Aorta (tissue), 5 donors: ENCODE data around the gene THSD7B. TPM values are rescaled to one million over a fixed set of nuclear protein-coding genes. Genes with fewer than 3 reads are reported as not detected.

Source experiments
- ATAC-seq: fragments of 200-7000 bp; cut with Tn5 transposase; one replicate; pipeline ENCODE4 v1.9.1; 2022; ENCODE audit warnings: moderate library complexity; ENCODE audit not compliant: low FRiP score
- DNase-seq, 2 donors: peaks; one replicate each; pipeline ENCODE4 v3.0.0-alpha.2; 2020
- H3K27ac ChIP-seq, 2 donors: one replicate each; pipeline ENCODE4 v1.5.1; 2013; ENCODE audit warnings: low read length in 2 of 2, mild to moderate bottlenecking in 2 of 2, moderate library complexity in 2 of 2, control low read depth in 1 of 2, inconsistent platforms in 1 of 2, low read depth in 1 of 2
- H3K27me3 ChIP-seq, 2 donors: one replicate each; pipeline ENCODE4 v1.6.1; 2013; ENCODE audit warnings: control low read depth in 1 of 2, low read length in 1 of 2, mild to moderate bottlenecking in 1 of 2, moderate library complexity in 1 of 2; ENCODE audit not compliant: insufficient read depth in 2 of 2, control insufficient read depth in 1 of 2
- H3K36me3 ChIP-seq, 2 donors: one replicate each; pipeline ENCODE4 v1.6.1; 2013; ENCODE audit warnings: control low read depth in 1 of 2, low read length in 1 of 2, mild to moderate bottlenecking in 1 of 2; ENCODE audit not compliant: insufficient read depth in 2 of 2, control insufficient read depth in 1 of 2
- H3K4me1 ChIP-seq, 2 donors: one replicate each; pipeline ENCODE4 v1.6.1; 2013; ENCODE audit warnings: low read length in 2 of 2, control low read depth in 1 of 2, mild to moderate bottlenecking in 1 of 2, moderate library complexity in 1 of 2; ENCODE audit not compliant: insufficient read depth in 2 of 2, control insufficient read depth in 1 of 2
- H3K4me3 ChIP-seq, 2 donors: one replicate each; pipeline ENCODE4 v1.5.1; 2013; ENCODE audit warnings: low read length in 2 of 2, control low read depth in 1 of 2, mild to moderate bottlenecking in 1 of 2
- H3K9me3 ChIP-seq: one replicate; pipeline ENCODE4 v1.6.1; 2013; ENCODE audit warnings: mild to moderate bottlenecking, low read length; ENCODE audit not compliant: control insufficient read depth
- WGBS, 2 donors: extraction: QIAGEN DNeasy Blood & Tissue Kit; methylation state at CpG; one replicate each; pipeline ENCODE4 v1.1.7; 2013; 5-methylcytosine and 5-hydroxymethylcytosine counted together
- intact Hi-C, 2 donors: fragments of 100-400 bp; cut with DNase I; formaldehyde crosslinking; loops; one replicate each; pipeline versions ENCODE4 v1.14.2 to v1.15.0; 2022
- polyA plus RNA-seq, 2 donors: library from polyadenylated mRNA; stranded (reverse); fragments of 200-250 nt; gene quantifications; one replicate each; pipeline ENCODE4 v1.2.3, GENCODE V29; 2013
- total RNA-seq, 2 donors: library from RNA; stranded (reverse); fragmentation: NEBNext Ultra II Directional; extraction: Animal tissue kit (Norgen Biotek cat#: 25700); gene quantifications; one replicate each; pipeline ENCODE4 v1.2.1, GENCODE V29; 2021
- donor health status: healthy with polysubstance abuse.
- donor health status: Bipolar disorder and iron deficiency.
- donor health status: DM: no; HTN: no; CAD: no.
- donor health status: DM: no; HTN: no; CAD: no.
- donor health status: DM: yes; HTN: yes; CAD: no.

THSD7B gene
- total and polyA plus RNA-seq, 4 donors: 0.25 to 5.1 (median 1.8) TPM

DNA sequence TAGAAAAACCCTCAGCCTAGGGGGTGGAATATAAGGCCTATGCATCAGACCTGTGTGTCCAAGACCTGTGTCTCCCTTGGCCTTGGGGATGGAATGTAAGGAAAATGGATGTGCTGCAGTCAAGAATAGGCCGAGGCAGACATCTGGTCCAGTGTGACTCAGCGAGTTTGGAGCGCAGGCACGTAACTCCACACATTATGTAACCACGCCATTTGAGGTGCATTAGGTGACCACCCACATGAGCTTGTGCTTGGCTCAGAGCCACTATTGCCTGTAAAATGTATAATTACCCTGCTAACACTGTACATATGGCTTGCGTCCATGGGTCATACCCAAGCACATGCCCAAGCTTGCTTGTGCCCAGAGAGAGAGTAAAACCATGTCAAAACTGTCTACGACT is 618.0 kb downstream of the THSD7B start:
- WGBS, 2 donors: 96 to 97% methylated on average over 7 of the region's 7 CpGs
- Histone ChIP-seq H3K4me1 (no peaks in the 10 kb centered on the region), H3K27me3 (no peaks in the 10 kb centered on the region), H3K36me3 (no peaks in the 10 kb centered on the region), H3K4me3 (no peak overlapping the region), H3K27ac (no peak overlapping the region), H3K9me3 (no peaks in the 10 kb centered on the region)
- intact Hi-C loops: no loop called here
- DNase-seq (no peak), ATAC-seq (no peak)

DNA sequence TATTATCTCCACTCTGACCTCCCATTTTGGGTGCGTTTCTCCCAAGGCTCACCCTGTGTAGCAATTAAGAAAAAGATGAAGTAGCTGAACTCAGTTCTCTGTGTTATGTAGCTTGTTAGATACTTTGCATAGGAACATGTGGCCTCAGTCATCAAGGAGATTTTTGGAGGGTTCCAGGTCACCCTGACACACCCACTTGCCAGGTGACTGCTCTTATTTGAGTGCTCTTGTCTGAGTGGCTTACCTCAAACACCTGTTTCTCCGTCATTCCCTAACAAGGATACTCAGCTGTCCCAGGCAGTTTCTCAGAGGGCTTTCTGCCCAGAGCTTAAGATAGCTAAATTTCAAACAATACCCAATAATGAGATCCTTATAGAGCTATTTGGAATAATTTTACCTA is 621.7 kb downstream of the THSD7B start:
- DNase-seq: no peak
- 89 to 95% methylated on average over 2 of the region's 2 CpGs for WGBS, 2 donors
- no peak overlapping the region for H3K27ac ChIP-seq
- H3K4me1 ChIP-seq: no peaks in the 10 kb centered on the region
- no peak for ATAC-seq
- no peaks in the 10 kb centered on the region for H3K36me3 ChIP-seq
- intact Hi-C loops: no loop called here
- no peaks in the 10 kb centered on the region for H3K27me3 ChIP-seq
- no peaks in the 10 kb centered on the region for H3K9me3 ChIP-seq
- H3K4me3 ChIP-seq: no peak overlapping the region

DNA sequence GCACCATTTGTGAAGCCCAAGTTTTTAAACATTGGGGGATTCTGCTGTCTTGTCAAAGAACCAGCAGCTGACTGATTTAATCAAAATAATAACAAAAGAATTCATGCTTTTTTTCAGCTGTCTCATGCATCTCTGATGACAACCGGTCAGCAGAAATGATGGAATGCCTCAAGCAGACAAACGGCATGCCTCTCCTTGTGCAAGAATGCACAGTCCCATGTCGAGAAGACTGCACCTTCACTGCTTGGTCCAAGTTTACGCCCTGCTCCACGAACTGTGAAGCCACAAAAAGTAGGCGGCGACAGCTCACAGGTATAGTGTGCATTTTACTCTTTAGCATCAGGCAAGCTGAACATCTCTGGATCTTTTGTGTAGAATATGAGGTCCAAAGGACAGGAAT is 640.2 kb downstream of the THSD7B start:
- intact Hi-C loops: no loop called here
- ATAC-seq (no peak), DNase-seq (no peak)
- 68 to 71% methylated on average over 7 of the region's 7 CpGs for WGBS, 2 donors
- Histone ChIP-seq H3K27ac (no peak overlapping the region), H3K36me3 (no peaks in the 10 kb centered on the region), H3K4me3 (no peak overlapping the region), H3K4me1 (no peaks in the 10 kb centered on the region), H3K27me3 (no peaks in the 10 kb centered on the region), H3K9me3 (no peaks in the 10 kb centered on the region)

DNA sequence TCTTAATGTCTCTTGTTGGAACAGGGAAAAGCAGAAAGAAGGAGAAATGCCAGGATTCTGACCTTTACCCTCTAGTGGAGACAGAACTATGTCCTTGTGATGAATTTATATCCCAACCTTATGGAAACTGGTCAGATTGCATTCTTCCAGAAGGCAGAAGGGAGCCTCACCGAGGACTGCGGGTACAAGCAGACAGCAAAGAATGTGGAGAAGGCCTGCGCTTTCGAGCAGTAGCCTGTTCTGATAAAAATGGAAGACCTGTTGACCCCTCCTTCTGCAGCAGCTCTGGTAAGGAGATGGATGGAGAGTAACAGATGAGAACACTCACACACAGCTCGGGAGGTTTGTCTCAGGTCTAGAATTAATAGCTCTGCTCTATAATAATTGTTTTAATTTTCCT is 646.2 kb downstream of the THSD7B start:
- H3K4me1 ChIP-seq: no peaks in the 10 kb centered on the region
- H3K36me3 ChIP-seq: no peaks in the 10 kb centered on the region
- WGBS, 2 donors: 61 to 64% methylated on average over 5 of the region's 5 CpGs
- H3K27ac ChIP-seq: no peak overlapping the region
- no peaks in the 10 kb centered on the region for H3K27me3 ChIP-seq
- ATAC-seq (no peak), DNase-seq (no peak)
- intact Hi-C loops: no loop called here
- no peak overlapping the region for H3K4me3 ChIP-seq
- no peaks in the 10 kb centered on the region for H3K9me3 ChIP-seq

DNA sequence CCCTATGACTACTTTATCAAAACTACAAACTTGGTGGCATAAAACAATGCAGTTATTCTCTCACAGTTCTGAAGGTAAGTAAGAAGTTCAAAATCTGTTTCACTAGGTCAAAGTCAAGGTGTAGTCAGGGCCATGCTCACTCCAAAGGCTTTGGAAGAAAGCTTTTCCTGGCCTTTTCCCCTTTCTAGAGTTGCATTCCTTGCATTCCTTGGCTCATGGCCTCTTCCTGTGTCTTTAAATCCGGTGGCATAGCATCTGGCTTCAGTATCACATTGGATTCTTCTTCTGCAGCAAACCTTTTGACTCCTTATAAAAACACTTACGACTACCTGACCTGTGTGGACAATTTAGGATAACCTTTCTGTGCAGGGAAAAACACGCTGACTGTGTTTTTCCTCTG is 655.4 kb downstream of the THSD7B start:
- Histone ChIP-seq H3K4me3 (no peak overlapping the region), H3K27me3 (no peaks in the 10 kb centered on the region), H3K4me1 (no peaks in the 10 kb centered on the region), H3K27ac (no peak overlapping the region), H3K36me3 (no peaks in the 10 kb centered on the region), H3K9me3 (peaks cover 3% of the 10 kb centered on the region)
- 53% methylated on average over 3 of the region's 3 CpGs for WGBS, 2 donors
- DNase-seq (no peak), ATAC-seq (no peak)
- intact Hi-C loops: no loop called here

DNA sequence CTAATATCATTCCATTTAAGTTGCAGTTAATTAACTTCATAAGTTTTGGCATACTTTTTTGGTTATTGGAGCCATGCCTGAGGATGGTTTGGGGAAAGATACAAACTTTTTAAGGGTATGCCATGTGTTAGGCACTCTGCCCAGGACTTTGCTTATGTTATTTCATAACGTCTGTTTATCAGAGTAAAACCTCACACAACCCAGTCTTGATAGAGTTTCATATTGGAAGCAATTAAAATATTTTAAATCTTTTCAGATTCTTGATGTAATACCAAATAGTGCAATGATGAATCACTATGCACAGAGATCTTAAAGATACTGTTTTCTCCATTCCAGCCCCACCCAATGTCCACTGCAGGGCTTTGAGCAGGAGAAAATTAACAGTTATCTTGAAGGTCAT is 669.8 kb downstream of the THSD7B start:
- ATAC-seq (no peak), DNase-seq (no peak)
- WGBS, 2 donors: 7 to 16% methylated on average over 1 of the region's 1 CpG
- Histone ChIP-seq H3K36me3 (no peaks in the 10 kb centered on the region), H3K27me3 (no peaks in the 10 kb centered on the region), H3K9me3 (no peaks in the 10 kb centered on the region), H3K4me1 (no peaks in the 10 kb centered on the region), H3K4me3 (no peak overlapping the region), H3K27ac (no peak overlapping the region)
- intact Hi-C loops: no loop called here

DNA sequence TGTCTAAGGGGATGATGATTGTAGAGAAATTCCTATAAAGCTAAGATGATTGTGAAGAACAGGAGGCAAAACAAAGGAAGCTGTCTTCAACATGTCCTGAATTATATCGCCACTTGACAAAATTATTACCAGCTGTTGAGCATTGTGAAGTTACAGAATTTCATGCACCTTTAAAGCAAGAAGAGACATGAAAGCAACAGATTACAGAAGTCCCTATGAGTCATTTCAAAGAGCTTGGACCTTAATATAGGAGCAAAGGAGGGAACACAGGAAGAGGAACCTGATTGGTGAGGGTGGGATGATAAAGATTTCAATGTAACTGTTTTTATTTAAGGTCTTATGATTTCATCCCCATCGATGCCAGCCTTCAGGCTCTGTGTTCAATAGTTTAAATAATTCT is 672.0 kb downstream of the THSD7B start:
- intact Hi-C loops: no loop called here

DNA sequence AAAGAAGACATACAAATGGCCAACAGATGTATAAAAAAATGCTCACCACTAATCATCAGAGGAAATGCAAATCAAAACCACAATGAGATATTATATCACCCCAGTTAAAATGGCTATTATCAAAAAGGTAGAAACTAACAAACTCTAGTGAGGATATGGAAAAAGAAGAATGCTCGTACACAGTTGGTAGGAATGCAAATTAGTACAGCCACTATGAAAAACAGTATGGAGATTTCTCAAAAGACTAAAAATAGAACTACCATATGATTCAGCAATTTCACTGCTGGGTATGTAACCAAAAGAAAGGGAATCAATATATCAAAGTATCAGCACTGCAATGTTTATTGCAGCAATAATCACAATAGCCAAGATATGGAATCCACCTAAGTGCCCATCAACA is 679.6 kb downstream of the THSD7B start:
- DNase-seq: no peak
- Histone ChIP-seq H3K27ac (no peak overlapping the region), H3K27me3 (no peaks in the 10 kb centered on the region), H3K9me3 (peaks cover 2% of the 10 kb centered on the region), H3K4me3 (no peak overlapping the region), H3K36me3 (no peaks in the 10 kb centered on the region), H3K4me1 (no peaks in the 10 kb centered on the region)
- intact Hi-C loops: no loop called here
- 89% methylated on average over 1 of the region's 1 CpG for WGBS, 2 donors
- no peak for ATAC-seq

More for the DNA sequence above, 672.0 kb downstream of the THSD7B start:
- Histone ChIP-seq H3K27ac (no peak overlapping the region), H3K27me3 (no peaks in the 10 kb centered on the region), H3K9me3 (no peaks in the 10 kb centered on the region), H3K4me1 (no peaks in the 10 kb centered on the region), H3K4me3 (no peak overlapping the region), H3K36me3 (no peaks in the 10 kb centered on the region)
- 90 to 96% methylated on average over 2 of the region's 2 CpGs for WGBS, 2 donors
- no peak for DNase-seq
- no peak for ATAC-seq

DNA sequence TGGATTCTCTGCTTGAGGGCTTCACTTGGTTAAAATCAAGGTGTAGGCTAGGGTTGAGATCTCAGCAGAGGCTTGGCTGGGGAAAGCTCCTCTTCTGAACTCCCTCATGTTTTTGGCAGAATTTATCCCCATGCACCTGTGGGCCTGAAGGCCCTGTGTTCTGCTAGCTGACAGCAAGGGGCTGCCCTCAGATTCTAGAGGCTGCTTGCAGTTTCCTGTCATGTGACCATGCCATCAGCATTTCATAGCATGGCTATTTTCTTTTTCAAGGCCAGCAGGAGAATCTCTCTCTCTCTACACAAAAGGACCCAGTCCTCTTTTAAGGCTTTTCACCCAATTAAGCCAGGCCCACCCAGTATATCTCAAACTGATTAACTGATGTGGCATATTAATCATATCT is 684.1 kb downstream of the THSD7B start:
- DNase-seq (no peak), ATAC-seq (no peak)
- no peaks in the 10 kb centered on the region for H3K27me3 ChIP-seq
- H3K4me1 ChIP-seq: no peaks in the 10 kb centered on the region
- intact Hi-C loops: no loop called here
- peaks cover 2% of the 10 kb centered on the region for H3K9me3 ChIP-seq
- H3K4me3 ChIP-seq: no peak overlapping the region
- H3K36me3 ChIP-seq: no peaks in the 10 kb centered on the region
- H3K27ac ChIP-seq: no peak overlapping the region
